Activated T-cell treated with anti-CD3 and anti-CD28 coated beads for 1 hour (primary cell): Measurements from ENCODE around the gene EPHA3.

Source experiments
- DNase-seq: peaks from one replicate; pipeline ENCODE4 v3.0.0-alpha.2; 2020; ENCODE audit warnings: low read depth

EPHA3 gene

GRCh38 chr3:89154416-89154815, 47.0 kb downstream of the EPHA3 start:
- DNase-seq = no peak

DNA sequence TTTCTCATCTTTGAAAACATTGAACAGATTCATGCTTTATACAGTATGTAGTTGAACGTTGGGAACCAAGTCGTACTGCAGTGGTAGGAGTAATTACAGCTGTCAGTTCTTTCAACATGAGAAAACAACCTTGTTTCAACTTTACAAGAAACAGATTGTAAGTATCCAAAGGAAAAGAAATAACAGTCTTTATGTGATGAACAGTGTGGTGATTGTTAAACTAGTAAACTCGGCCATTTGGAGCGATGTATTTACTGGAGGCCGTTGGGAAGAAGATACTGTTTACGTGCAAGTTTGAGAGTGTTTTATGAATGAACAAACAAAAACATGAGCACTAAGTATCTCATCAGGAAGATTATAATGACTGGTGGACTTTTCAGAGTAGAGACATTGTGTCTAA, 48.4 kb downstream of the EPHA3 start:
- no peak for DNase-seq

DNA sequence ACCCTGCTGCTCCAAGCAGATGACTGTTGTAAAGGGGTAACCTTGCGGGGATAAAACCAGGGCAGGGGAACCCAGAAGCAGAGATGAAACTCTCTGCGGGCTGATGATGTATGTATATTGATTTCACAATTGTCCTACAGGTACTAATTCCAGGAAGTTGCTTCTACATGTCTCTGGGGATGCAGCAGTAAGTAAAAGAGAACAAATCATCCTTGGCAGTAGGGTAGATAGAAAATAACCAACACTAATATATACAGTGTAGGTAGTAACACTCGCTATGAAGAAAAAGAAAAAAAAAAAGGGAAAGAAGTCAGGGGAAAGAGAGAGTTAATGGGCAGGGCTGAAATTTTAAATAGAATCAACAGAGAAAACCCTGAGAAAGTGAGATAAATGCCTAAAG, 50.2 kb downstream of the EPHA3 start:
- DNase-seq = no peak

DNA sequence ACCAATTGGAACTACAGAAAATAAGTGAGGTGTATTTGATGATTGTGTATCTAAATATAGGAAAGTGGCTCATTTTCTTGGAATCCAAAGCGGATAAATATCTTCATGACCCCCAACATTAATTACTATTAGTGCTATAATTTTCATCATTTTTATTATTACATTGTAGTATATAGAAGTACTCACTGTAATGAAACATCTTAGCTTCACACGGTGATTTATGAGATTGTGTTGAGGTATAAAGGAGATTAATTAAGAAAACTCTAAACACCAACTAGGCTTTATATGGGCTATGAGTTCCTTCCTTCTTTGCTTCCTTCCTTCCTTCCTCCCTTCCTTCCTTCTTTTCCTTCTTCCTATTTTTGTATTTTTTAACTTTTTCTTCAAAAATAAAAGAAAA, 52.2 kb downstream of the EPHA3 start:
- DNase-seq = no peak

DNA sequence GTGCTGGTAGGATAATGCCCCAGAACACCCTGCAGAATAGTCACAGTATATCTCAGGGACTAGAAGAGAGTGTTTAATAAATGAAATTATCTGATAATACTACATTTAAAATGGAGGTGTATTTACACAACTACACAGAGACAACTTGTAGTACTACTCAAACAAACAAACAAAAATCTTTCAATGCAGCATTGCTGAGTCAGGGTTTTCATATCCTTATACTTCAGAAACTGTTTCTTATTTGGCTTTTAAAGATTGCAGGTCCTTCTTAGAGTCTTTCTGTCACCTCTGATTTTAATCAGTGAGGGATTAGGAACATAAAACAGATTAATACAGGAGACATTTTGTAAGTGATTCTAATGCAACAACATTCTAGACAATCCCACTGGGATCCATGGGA, 57.4 kb downstream of the EPHA3 start:
- DNase-seq = no peak

- DNase-seq = no peak
Measured at GRCh38 chr3:89165636-89166263, 58.3 kb downstream of the EPHA3 start.

DNA sequence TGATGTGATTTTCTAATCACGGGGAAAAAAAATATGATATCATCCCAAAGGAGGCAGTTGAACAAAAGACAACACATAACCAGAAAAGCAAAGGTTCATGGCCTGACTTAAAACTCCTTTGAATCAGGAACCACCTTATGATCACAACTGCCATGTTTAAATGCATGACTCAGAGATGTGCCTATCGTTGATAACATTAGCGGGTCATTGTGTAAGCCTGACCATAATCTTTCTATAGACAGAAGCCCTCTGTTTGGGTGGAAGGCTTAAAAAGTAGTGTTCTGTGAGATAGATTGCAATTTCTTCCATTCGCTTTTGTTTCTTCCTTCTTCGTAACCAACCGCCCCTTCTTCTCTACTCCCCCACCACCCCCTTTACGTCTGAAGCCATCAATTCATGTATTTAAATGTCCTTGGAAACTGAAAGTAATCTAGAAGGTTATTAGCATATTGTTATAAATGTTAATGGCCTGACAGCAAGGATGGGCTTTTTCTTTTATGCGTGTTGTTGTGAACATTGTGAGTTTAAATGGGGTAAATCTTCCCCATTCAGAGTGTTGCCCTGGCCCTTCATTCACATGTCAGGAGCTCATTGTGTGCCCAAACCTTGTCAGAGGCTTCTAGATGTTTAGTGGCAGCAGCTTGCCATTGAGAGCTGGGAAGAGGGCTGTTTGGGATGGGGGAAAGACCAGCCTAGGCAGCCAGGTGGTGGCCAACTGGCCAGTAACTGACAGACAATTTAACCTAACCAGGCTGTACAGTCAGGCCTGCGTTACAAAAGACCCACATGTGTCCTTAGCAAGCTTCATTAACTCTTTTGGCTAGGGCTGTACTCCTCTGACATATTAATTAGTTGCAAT, 64.5 kb downstream of the EPHA3 start:
- no peak for DNase-seq

DNA sequence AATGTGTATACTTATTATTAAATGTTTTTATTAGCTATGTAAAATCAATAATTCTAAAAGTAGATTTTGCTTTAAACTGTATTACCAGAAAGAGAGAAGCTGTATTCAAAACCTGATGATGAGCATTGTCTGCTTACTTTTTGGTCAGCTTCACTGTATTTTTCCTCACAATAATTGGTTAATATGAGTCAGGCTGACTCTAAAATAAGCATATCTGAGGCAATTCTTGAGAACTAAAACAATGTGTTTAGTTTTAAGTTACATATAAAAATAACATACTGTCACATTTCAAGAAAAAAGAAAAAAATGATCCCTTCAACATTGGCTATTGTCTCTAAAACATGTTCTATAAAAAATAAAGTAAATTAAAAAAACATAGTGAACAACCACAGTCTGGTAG, 66.1 kb downstream of the EPHA3 start:
- DNase-seq = no peak

GRCh38 chr3:89179355-89180001, 72.1 kb downstream of the EPHA3 start:
- no peak for DNase-seq

GRCh38 chr3:89180334-89180733, 72.9 kb downstream of the EPHA3 start:
- DNase-seq = no peak

GRCh38 chr3:89182056-89182455, 74.6 kb downstream of the EPHA3 start:
- DNase-seq = no peak

DNA sequence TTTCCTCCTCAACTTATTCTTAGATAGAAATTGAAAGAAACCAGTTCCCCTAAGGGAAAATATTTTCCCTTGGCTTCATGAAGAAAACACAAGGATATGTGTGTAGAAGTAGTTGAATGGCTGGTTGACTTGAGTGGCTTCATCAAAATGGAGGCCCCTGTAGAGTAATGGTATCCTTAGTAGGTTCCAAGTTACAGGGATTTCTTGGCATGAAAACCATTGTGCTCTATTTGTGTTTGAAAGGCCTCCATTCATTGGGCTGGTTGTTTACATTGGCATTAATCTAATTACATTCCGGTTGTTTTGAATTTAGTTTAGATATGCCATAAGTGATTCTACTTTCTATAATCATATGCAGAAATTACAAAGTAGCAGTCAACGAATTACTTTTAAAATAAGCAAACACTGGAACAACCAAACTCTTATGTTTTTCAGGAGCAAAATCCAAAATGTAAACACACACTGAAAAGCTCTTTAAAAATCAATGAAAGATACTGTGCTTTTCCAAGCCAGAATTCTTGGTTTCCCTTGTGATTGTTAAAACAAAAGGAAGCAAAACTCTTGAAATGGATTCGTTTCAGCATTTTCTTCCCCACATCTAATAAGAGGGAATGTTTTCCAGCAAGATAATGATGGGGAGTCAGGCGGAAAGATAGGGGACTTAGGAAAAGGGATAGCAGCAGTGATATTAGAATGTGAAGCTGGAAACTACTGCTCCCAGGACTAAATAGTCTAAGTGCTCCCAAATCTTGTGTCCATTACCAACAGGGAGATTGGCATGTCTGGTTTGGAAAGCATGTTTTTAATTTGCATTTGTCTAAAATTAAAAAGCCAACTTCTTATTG, 77.0 kb downstream of the EPHA3 start:
- no peak for DNase-seq

- DNase-seq = no peak
Measured at GRCh38 chr3:89186456-89186855, 79.0 kb downstream of the EPHA3 start.

GRCh38 chr3:89198591-89198990, 91.2 kb downstream of the EPHA3 start:
- DNase-seq = no peak

DNA sequence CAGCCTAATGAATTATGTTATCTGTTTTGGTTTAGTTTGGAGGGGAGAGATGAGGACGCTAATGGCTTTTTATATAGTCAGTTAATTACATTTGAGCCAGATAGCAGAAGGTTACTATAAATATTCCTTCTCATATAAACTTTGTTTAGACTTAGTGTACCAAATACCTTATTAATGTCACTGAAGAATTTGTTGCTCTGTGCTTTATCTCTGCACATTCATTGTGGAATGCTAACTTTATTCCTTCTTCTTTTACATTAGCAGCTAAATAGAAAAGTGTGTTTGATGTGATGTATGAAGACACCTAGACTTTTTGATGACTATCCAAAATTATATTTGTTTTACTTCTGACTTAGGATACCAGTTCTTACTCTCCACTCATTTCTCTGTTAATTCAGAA, 105.2 kb downstream of the EPHA3 start:
- no peak for DNase-seq

- DNase-seq = no peak
Measured at GRCh38 chr3:89216016-89216739, 108.8 kb downstream of the EPHA3 start.

DNA sequence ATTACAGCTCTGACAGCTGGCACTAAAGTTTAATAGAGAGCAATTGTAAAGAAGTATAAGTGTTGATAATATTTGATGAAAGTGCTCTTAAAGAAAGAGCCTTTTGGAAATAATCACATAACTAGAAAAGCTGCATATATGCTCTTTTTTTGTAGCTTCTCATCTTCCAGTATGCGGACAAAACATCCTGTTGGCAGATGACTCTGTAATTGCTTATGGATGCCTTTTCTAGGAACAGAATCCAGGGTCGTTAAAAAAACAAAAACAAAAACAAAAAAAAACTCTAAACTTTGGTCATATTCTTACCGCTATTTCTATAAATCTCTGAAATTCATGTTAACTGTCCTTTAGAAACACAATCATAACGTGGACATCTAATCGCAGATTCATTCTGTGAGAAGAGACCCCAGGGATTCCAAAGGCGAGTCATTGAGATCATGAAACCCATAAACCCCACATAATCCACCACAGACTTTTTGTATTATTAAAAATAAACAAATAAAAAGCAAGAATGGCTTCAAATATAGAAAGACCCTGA, 109.8 kb downstream of the EPHA3 start:
- no peak for DNase-seq

DNA sequence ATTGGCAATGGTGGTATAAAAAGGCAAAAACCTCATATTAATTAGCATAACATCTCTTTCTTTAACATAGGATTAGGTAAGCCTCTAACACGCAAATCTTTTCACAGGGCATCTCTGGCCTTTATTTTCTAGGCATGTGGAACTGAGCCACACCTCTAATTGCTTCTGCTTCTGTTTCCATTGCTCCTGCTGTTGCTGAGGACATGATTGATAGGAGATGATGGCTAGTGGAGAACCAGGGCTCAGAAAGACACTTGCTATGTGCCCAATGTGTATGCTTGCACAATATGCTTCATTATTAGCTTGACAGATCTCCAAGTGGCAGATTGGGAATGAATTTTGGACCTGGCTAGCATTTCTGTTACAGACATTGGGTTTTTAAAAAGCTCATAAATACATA, 114.5 kb downstream of the EPHA3 start:
- no peak for DNase-seq

DNA sequence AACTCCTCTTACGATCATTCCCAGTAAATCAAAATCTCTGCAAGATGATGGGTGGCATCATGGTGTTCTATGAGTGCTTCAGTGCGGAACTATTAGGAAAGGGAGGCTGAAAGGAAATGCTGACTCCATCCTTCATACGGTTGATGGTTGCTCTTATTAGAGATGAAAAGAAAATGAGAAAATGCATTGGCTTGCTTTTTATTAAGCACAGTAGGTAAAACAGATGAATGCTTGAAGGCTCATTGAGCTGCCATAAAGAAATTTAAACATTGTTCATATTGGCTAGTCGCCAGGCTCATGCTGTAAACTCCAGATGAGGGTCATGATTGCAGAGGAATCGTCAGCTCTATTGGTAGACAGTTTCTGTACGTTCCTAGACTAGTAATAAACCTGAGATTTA, 115.8 kb downstream of the EPHA3 start:
- DNase-seq = no peak

GRCh38 chr3:89227218-89227617, 119.8 kb downstream of the EPHA3 start:
- no peak for DNase-seq

DNA sequence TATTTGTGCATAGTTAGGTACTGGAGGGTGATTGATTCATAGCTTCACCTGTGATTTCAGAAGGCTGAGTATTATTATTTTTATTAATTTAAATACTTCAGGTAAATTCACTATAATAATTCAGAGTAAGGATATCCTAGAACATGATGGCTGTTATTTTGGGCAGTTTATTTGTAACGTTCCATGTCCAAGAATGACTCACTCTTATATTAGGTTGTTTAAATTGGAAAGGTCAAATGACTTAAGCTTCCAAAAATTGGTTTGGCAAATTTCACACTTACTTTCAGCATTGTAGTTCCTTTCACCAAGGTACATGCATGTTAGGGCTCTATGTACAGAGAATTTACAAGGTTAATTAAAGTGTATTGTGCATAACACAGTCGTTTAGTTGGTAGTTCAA, 120.2 kb downstream of the EPHA3 start:
- DNase-seq = no peak
